DND-41 (cell line): ENCODE measurements around the gene FSIP1.

Experiments used
- ATAC-seq: fragments of 200-7000 bp; cut with Tn5 transposase; 3 replicates; pipeline ENCODE4 v1.9.1; 2021; ENCODE audit warnings: low read depth; ENCODE audit not compliant: insufficient read depth
- DNase-seq: peaks from one replicate; pipeline ENCODE4 v3.0.0-alpha.2; 2020
- H2AFZ ChIP-seq: 2 replicates; pipeline ENCODE4 v1.6.0; 2012; ENCODE audit warnings: low read depth, low read length
- H3K27ac ChIP-seq: 2 replicates; pipeline ENCODE4 v1.5.1; 2012; ENCODE audit warnings: low read length, inconsistent platforms
- H3K27me3 ChIP-seq: fragments of 200-600 bp; sonication (generic); 2 replicates; pipeline ENCODE4 v1.6.0; 2012; ENCODE audit warnings: low read length, mild to moderate bottlenecking, inconsistent platforms; ENCODE audit not compliant: insufficient read depth, poor library complexity
- H3K36me3 ChIP-seq: 2 replicates; pipeline ENCODE4 v1.5.1; 2012; ENCODE audit warnings: low read length, inconsistent platforms; ENCODE audit not compliant: insufficient read depth
- H3K4me1 ChIP-seq: 2 replicates; pipeline ENCODE4 v1.5.1; 2012; ENCODE audit warnings: mild to moderate bottlenecking, low read length; ENCODE audit not compliant: insufficient read depth
- H3K4me2 ChIP-seq: 2 replicates; pipeline ENCODE4 v1.6.0; 2012; ENCODE audit warnings: mild to moderate bottlenecking, moderate library complexity, low read length, inconsistent platforms; ENCODE audit not compliant: insufficient read depth
- H3K4me3 ChIP-seq, 2 experiments: fragments of 200-600 bp in 1 of 2; shearing (Covaris generic) in 1 of 2; 2 replicates each; pipeline ENCODE4 v1.5.1; 2012 to 2016; ENCODE audit warnings: inconsistent platforms in 2 of 2, low read length in 2 of 2, mild to moderate bottlenecking in 2 of 2, low read depth in 1 of 2, moderate library complexity in 1 of 2
- H3K79me2 ChIP-seq: 2 replicates; pipeline ENCODE4 v1.6.0; 2012; ENCODE audit warnings: low read length, inconsistent platforms; ENCODE audit not compliant: insufficient read depth
- H3K9ac ChIP-seq: 2 replicates; pipeline ENCODE4 v1.6.0; 2012; ENCODE audit warnings: low read depth, mild to moderate bottlenecking, inconsistent platforms, low read length, moderate library complexity
- H3K9me3 ChIP-seq: 2 replicates; pipeline ENCODE4 v1.5.1; 2012; ENCODE audit warnings: low read length, moderate library complexity, mild to moderate bottlenecking, inconsistent platforms; ENCODE audit not compliant: insufficient read depth, severe bottlenecking
- H4K20me1 ChIP-seq: 2 replicates; pipeline ENCODE4 v1.6.0; 2012; ENCODE audit warnings: low read length; ENCODE audit not compliant: insufficient read depth
- EZH2 ChIP-seq: IDR thresholded peaks from 3 replicates; pipeline ENCODE4 v1.6.1; 2012; ENCODE audit warnings: borderline replicate concordance, low read depth, mild to moderate bottlenecking, moderate library complexity, low read length, inconsistent platforms; ENCODE audit not compliant: severe bottlenecking
- TF ChIP-seq, protein P1 (sequence below): IDR thresholded peaks from 2 replicates; pipeline ENCODE4 v1.5.1; 2012; ENCODE audit warnings: borderline replicate concordance, low read length, moderate library complexity, mild to moderate bottlenecking; ENCODE audit not compliant: poor library complexity, severe bottlenecking; ENCODE audit errors: extremely low read depth

Gene FSIP1

DNA sequence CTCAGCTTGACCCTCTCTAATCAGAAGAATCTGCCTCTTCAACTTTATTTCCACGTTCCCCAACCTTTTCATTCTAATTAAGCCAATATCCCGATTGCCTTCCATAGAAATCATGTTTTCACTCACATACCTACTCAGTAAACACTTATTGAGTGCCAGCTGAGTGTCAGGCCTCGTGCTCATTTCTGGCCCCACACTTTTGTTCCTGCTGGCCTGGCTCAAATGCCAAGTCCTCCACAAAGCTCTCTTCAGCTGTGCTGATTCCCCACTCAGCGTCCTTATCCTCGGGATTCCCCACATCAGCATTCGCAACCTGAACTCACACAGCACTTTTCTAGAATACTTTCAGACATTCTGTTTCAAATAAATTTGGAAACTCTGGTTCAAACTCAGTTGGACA is 132.9 kb downstream of the FSIP1 start:
- H3K27me3 ChIP-seq: peaks cover 8% of the 10 kb centered on the region
- H3K36me3 ChIP-seq: no peaks in the 10 kb centered on the region
- H3K4me3 ChIP-seq: no peak overlapping the region
- H2AFZ ChIP-seq: no peak overlapping the region
- DNase-seq (no peak), ATAC-seq (no peak)
- TF ChIP-seq, protein P1, sequence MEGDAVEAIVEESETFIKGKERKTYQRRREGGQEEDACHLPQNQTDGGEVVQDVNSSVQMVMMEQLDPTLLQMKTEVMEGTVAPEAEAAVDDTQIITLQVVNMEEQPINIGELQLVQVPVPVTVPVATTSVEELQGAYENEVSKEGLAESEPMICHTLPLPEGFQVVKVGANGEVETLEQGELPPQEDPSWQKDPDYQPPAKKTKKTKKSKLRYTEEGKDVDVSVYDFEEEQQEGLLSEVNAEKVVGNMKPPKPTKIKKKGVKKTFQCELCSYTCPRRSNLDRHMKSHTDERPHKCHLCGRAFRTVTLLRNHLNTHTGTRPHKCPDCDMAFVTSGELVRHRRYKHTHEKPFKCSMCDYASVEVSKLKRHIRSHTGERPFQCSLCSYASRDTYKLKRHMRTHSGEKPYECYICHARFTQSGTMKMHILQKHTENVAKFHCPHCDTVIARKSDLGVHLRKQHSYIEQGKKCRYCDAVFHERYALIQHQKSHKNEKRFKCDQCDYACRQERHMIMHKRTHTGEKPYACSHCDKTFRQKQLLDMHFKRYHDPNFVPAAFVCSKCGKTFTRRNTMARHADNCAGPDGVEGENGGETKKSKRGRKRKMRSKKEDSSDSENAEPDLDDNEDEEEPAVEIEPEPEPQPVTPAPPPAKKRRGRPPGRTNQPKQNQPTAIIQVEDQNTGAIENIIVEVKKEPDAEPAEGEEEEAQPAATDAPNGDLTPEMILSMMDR: no peak
- no peak for TF ChIP-seq EZH2
- no peak overlapping the region for H3K4me2 ChIP-seq
- H3K27ac ChIP-seq: no peak overlapping the region
- no peaks in the 10 kb centered on the region for H3K4me1 ChIP-seq
- H4K20me1 ChIP-seq: no peaks in the 10 kb centered on the region
- H3K9me3 ChIP-seq: no peaks in the 10 kb centered on the region
- no peak overlapping the region for H3K9ac ChIP-seq
- H3K79me2 ChIP-seq: no peaks in the 10 kb centered on the region

DNA sequence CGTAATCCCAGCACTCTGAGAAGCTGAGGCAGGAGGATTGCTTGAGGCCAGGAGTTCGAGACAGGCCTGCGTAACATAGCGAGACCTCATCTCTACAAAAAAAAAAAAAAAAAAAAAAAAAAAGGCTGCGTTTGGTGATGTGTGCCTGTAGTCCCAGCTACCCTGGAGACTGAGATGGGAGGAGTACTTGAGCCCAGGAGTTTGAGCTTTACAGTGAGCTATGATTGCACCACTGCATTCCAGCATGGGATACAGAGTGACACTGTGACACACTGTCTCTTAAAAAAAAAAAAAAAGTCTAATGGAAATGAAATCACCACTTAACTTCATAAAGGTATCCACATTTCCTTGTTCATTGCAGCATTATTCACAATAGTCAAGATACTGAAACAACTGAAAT is 136.2 kb downstream of the FSIP1 start:
- Histone ChIP-seq H3K4me1 (no peaks in the 10 kb centered on the region), H3K36me3 (no peaks in the 10 kb centered on the region), H2AFZ (no peak overlapping the region), H3K9ac (no peak overlapping the region), H3K79me2 (no peaks in the 10 kb centered on the region), H4K20me1 (no peaks in the 10 kb centered on the region), H3K27me3 (peaks cover 10% of the 10 kb centered on the region), H3K27ac (no peak overlapping the region), H3K4me2 (no peak overlapping the region), H3K4me3 (no peak overlapping the region), H3K9me3 (no peaks in the 10 kb centered on the region)
- TF ChIP-seq, protein P1: no peak
- TF ChIP-seq EZH2: no peak
- DNase-seq (no peak), ATAC-seq (no peak)

DNA sequence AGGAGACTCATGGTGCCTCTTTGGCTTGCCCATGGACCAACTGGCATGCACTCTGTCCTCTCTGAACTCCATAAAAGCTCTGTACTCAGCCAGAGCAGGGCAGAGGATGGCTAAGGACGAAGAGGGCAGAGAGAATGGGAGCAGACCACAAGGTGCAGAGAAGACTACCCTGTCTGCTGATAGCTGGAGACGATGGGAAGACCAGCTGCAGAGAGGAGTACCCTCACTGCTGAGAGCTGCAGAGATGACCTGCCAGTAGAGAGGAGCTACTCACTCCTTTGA is 136.7 kb downstream of the FSIP1 start:
- Histone ChIP-seq H3K27me3 (peaks cover 9% of the 10 kb centered on the region), H2AFZ (no peak overlapping the region), H3K36me3 (no peaks in the 10 kb centered on the region), H3K4me2 (no peak overlapping the region), H3K27ac (no peak overlapping the region), H3K4me1 (no peaks in the 10 kb centered on the region), H4K20me1 (no peaks in the 10 kb centered on the region), H3K79me2 (no peaks in the 10 kb centered on the region), H3K9ac (no peak overlapping the region), H3K9me3 (no peaks in the 10 kb centered on the region), H3K4me3 (no peak overlapping the region)
- ATAC-seq (no peak), DNase-seq (no peak)
- TF ChIP-seq EZH2: no peak
- TF ChIP-seq, protein P1: no peak

DNA sequence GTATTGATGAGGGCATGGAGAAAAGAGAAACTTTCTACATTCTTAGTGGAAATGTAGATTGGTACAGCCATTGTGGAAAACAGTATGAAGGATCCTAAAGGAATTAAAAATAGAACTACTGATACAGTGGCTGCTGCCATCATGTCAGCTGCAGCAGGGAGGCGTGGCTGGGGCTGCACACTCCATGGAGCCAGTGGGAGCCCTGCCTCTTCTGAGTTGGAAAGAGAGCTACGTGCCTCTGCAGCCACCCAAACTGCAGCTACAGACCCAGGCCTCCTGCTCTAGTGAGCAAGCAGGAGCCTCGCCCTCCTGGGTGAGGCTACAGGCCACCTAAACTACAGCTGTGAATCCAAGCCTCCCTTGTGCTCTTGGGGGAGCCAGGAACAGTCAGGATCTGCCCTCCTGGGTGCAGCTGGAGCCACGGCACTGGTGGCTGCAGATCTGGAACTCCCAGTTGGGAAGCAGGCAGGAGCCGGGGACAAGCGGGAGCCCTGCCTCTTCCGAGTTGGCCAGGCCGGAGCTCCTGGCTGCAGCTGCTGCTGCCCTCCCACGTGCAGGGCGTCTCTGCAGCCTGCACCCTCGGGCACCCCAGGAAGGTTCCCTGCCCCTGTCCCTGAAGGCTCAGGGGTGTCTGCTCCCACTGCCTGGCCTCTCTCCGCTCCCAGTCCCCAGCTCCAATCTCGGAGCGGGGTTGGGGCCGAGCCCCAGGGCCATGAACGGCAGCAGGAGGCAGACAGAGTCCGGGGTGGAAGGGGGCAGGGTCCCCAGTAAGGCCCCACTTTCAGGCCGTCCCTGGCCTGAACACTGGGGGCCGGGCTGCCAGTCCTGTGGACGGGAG is 137.3 kb downstream of the FSIP1 start:
- H3K79me2 ChIP-seq: no peaks in the 10 kb centered on the region
- H2AFZ ChIP-seq: no peak overlapping the region
- H3K9ac ChIP-seq: no peak overlapping the region

More for the DNA sequence above, 137.3 kb downstream of the FSIP1 start:
- TF ChIP-seq, protein P1: no peak
- TF ChIP-seq EZH2: no peak
- no peak overlapping the region for H3K27ac ChIP-seq
- no peaks in the 10 kb centered on the region for H3K36me3 ChIP-seq
- no peak overlapping the region for H3K4me2 ChIP-seq
- H3K4me1 ChIP-seq: no peaks in the 10 kb centered on the region
- no peak for DNase-seq
- ATAC-seq: no peak
- peaks cover 7% of the 10 kb centered on the region for H3K27me3 ChIP-seq
- no peaks in the 10 kb centered on the region for H3K9me3 ChIP-seq
- H3K4me3 ChIP-seq: no peak overlapping the region
- no peaks in the 10 kb centered on the region for H4K20me1 ChIP-seq
